Kasumi-1 (cell line): ENCODE measurements around the gene ZNF26.
"Not testable (repeated sequence)": the region's sequence is repeated elsewhere in the genome, so short reads cannot be mapped to it uniquely, and the experiment has no call there.

ENCODE experiments used
- DNase-seq, 2 experiments: peaks; one replicate each; lab custom pipeline; 2025; lab: John Stamatoyannopoulos, UW

ZNF26 gene

GRCh38 chr12:132986001-132986884 lies at the start of gene ZNF26:
ZNF26 (plus strand) TSS chr12:132986367; CDS start chr12:132986841, 474 bp downstream.
- DNase-seq, result peak; percentile 93

GRCh38 chr12:132936921-132937320 lies 49.2 kb upstream of the ZNF26 start:
- DNase-seq, result not testable (repeated sequence)

GRCh38 chr12:132937476-132937875 lies 48.7 kb upstream of the ZNF26 start:
- DNase-seq, result no peak

- not testable (repeated sequence) for DNase-seq
Observed at GRCh38 chr12:132938807-132939206, 47.4 kb upstream of the ZNF26 start.

GRCh38 chr12:132940071-132940719 lies 46.0 kb upstream of the ZNF26 start:
- DNase-seq, result no peak

- DNase-seq, result no peak
Observed at GRCh38 chr12:132941336-132941954, 44.7 kb upstream of the ZNF26 start.

GRCh38 chr12:132942611-132943010 lies 43.6 kb upstream of the ZNF26 start:
- DNase-seq, result no peak

GRCh38 chr12:132945806-132946205 lies 40.4 kb upstream of the ZNF26 start:
- DNase-seq, result no peak

GRCh38 chr12:132946246-132946820 lies 39.8 kb upstream of the ZNF26 start:
- DNase-seq, result no peak

GRCh38 chr12:132948146-132949066 lies 37.8 kb upstream of the ZNF26 start:
- no peak for DNase-seq

GRCh38 chr12:132949936-132950837 lies 36.0 kb upstream of the ZNF26 start:
- DNase-seq, result no peak

GRCh38 chr12:132950844-132951535 lies 35.2 kb upstream of the ZNF26 start:
- no peak for DNase-seq

- DNase-seq, result no peak
Observed at GRCh38 chr12:132951649-132952048, 34.5 kb upstream of the ZNF26 start.

GRCh38 chr12:132952371-132953162 lies 33.6 kb upstream of the ZNF26 start:
- no peak for DNase-seq

- DNase-seq, result no peak
Observed at GRCh38 chr12:132953163-132953425, 33.1 kb upstream of the ZNF26 start.

GRCh38 chr12:132953771-132954170 lies 32.4 kb upstream of the ZNF26 start:
- no peak for DNase-seq

GRCh38 chr12:132954471-132955048 lies 31.6 kb upstream of the ZNF26 start:
- no peak for DNase-seq

- DNase-seq, result peak in 1 of 2 experiments; percentile 17
Observed at GRCh38 chr12:132955094-132956010, 30.8 kb upstream of the ZNF26 start.
